Stimulated activated naive CD8-positive, alpha-beta T cell treated with anti-CD3 and anti-CD28 coated beads, Interleukin-15, Interleukin-2, amounts not matched to agents 100 ng/mL and 50 ng/mL, for 24 hours (primary cell): ENCODE data around the gene KLK7.
"Not testable (repeated sequence)": the region's sequence is repeated elsewhere in the genome, so short reads cannot be mapped to it uniquely, and the experiment has no call there.

Experiments used
- H3K27ac Mint-ChIP-seq: one replicate; pipeline ENCODE4 v1.8.0; 2021; ENCODE audit warnings: mild to moderate bottlenecking, mixed read lengths
- H3K27me3 Mint-ChIP-seq: one replicate; pipeline ENCODE4 v1.8.0; 2021; ENCODE audit warnings: mixed read lengths
- H3K36me3 Mint-ChIP-seq: one replicate; pipeline ENCODE4 v1.8.0; 2021; ENCODE audit warnings: low read depth, mixed read lengths
- H3K4me1 Mint-ChIP-seq: one replicate; pipeline ENCODE4 v1.8.0; 2021; ENCODE audit warnings: low read depth, mixed read lengths
- H3K4me3 Mint-ChIP-seq: one replicate; pipeline ENCODE4 v1.8.0; 2021; ENCODE audit warnings: mild to moderate bottlenecking, mixed read lengths
- H3K9me3 Mint-ChIP-seq: one replicate; pipeline ENCODE4 v1.8.0; 2021; ENCODE audit warnings: mixed read lengths

The KLK7 gene

DNA sequence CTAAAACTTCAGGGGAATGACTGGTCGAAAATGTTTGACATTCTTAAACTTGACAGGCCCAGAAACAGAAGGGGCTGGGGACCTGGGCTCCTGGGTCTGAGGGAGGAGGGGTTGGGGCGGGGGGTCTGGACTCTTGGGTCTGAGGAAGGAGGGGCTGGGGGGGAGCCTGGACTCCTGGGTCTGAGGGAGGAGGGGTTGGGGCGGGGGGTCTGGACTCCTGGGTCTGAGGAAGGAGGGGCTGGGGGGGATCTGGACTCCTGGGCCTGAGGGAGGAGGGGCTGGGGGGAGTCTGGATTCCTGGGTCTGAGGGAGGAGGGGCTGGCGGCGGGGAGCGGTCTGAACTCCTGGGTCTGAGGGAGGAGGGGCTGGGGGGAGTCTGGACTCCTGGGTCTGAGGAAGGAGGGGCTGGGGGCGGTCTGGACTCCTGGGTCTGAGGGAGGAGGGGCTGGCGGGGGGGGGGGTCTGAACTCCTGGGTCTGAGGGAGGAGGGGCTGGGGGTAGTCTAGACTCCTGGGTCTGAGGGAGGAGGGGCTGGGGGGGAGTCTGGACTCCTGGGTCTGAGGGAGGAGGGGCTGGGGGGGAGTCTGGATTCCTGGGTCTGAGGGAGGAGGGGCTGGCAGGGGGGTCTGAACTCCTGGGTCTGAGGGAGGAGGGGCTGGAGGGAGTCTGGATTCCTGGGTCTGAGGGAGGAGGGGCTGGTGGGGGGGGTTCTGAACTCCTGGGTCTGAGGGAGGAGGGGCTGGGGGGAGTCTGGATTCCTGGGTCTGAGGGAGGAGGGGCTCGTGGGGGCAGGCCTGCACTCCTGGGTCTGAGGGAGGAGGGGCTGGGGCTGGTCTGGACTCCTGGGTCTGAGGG lies 8.8 kb downstream of the KLK7 start:
- Mint-ChIP-seq H3K9me3 (no peaks in the 10 kb centered on the region), H3K27ac (no peak overlapping the region), H3K4me1 (no peaks in the 10 kb centered on the region), H3K36me3 (no peaks in the 10 kb centered on the region), H3K27me3 (peaks cover 45% of the 10 kb centered on the region), H3K4me3 (no peak overlapping the region)

DNA sequence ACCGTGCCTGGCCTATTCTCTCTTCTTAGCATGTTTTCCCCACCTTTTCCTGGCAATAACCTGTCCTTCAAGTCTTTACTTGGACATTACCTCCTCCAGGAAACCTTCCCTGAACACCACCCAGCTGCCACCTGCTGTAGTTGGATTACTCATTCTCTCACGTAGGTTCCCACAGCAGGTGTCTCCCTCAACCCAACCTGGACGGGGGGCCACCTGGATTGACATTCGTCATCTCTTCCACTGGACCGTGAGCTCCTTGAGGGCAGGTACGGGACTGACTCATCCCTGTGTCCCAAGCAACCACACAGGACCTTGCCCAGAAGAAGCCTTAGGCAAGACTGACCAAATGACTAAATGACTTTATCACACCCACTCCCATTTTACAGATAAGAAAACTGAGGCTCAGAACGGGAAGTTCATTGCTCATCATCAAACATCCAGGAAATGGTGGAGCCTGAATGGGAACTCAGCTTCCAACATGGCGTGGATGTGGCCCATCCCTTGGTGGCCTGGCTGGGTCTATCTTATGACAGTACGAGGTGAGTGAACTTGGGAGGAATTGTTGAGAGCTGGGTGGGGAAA lies 10.8 kb downstream of the KLK7 start:
- Mint-ChIP-seq H3K4me1 (no peaks in the 10 kb centered on the region), H3K9me3 (no peaks in the 10 kb centered on the region), H3K4me3 (no peak overlapping the region), H3K36me3 (no peaks in the 10 kb centered on the region), H3K27me3 (peaks cover 45% of the 10 kb centered on the region), H3K27ac (no peak overlapping the region)

DNA sequence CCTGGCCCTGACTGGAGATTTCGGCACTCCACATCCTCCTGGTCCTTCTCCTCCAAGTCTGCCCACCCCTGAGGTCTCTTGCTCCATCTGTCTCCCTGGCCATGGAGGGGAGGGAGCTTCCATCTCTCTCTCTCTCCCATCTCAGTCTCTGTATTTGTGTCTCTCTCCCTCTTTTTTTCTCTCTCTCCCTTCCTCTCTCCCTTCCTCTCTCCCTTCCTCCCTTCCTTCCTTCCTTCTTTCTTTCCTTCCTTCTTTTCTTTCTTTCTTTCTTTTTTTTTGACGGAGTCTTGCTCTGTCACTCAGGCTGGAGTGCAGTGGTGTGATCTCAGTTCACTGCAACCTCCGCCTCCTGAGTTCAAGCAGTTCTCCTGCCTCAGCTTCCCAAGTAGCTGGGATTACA lies 13.9 kb downstream of the KLK7 start:
- not testable (repeated sequence) for H3K4me3 Mint-ChIP-seq, H3K27ac Mint-ChIP-seq, H3K36me3 Mint-ChIP-seq, H3K4me1 Mint-ChIP-seq, H3K9me3 Mint-ChIP-seq
- peaks cover 37% of the 10 kb centered on the region for H3K27me3 Mint-ChIP-seq

DNA sequence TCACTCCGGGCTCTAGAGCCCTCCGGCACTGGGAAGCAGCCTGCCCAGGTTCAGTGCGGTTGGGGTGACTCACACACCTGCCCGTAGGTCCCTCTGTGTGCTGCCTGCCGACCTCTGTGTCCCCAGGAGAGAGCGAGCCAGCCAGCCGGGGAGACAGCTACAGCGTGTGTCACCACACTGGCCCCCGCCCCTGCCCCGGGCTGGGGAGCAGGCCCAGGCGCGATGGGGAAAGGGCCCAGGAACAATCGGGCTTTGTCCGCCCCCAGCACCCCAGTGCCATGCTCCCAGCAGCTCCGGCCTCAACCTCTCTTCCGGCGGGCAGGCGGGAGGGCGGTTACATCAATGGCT lies 14.3 kb downstream of the KLK7 start, which contains the start of gene KLK6:
TSS of gene KLK6 (minus strand) at position 179 of the 348 bp plus-strand sequence. CDS start 1,487 bp downstream, outside the sequence.
- Mint-ChIP-seq H3K27ac (no peak within 1 kb of the TSS), H3K27me3 (peaks cover 37% of the 10 kb centered on the region), H3K4me3 (no peak within 1 kb of the TSS), H3K4me1 (no peaks in the 10 kb centered on the region), H3K9me3 (no peaks in the 10 kb centered on the region), H3K36me3 (no peaks in the 10 kb centered on the region)

DNA sequence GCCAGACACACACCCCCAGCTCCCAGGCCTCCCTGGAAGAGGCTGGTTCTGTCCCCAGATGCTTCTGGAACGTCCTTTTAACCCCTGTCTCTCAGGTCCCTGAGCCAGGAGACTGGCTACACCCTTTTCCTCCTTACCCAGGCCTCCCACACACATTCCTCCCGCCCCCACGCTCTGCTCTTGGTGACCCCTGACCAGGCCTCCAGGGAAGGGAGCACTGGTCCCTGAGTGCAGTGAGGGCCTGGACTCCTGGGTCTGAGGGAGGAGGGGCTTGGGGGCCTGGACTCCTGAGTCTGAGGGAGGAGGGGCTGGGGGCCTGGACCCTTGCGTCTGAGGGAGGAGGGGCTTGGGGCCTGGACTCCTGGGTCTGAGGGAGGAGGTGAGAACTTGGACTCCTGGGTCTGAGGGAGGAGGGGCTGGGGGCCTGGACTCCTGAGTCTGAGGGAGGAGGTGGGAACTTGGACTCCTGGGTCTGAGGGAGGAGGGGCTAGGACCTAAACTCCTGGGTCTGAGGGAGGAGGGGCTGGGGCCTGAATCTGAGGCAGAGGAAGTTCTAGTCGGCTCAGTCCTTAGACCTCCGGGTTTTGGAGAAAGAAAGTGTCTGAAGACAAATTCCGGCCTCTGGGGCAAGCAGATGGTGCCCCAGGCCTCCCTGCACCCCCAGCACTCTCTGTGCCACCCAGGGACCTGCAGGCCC lies 14.9 kb downstream of the KLK7 start:
- Mint-ChIP-seq H3K4me1 (no peaks in the 10 kb centered on the region), H3K27ac (no peak overlapping the region), H3K27me3 (peaks cover 34% of the 10 kb centered on the region), H3K9me3 (no peaks in the 10 kb centered on the region), H3K4me3 (no peak overlapping the region), H3K36me3 (no peaks in the 10 kb centered on the region)

DNA sequence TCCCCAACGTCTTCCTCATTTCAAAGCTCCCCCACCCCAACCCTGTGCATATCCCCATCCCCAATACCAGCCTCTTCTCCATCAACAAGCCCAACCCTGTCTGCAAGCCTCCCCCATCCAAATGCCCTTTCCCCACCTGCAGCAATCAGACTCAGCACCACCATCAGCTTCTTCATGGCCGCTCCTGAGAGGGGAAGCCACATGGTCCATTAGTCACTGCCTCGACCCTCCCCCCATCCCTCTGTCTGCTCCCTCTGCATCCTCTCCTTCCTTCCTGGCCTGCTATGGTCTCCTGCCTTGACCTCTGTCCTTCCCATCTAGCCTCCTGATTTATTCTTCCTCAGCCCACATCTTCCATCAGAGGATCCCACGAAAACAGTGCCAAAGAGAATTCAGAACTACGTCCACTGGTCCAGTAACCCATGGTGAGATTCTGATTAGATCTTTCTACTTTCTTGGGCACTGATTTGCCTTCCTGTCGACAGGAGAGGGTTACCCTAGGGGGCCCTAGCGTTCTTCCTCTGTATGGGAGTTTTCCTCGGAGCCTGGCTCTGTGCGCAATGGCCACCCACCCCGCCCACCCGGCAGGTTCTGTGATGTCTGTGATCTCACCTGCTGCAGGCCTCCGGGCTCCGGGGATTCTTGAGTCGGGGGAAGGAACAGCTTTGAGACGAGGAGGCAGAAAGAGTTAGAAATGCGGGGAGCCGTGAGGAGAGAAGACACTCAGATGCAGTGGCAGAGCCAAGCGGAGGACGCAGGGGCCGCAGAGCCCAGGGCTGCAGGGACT lies 15.6 kb downstream of the KLK7 start:
- peaks cover 31% of the 10 kb centered on the region for H3K27me3 Mint-ChIP-seq
- H3K36me3 Mint-ChIP-seq: no peaks in the 10 kb centered on the region
- no peaks in the 10 kb centered on the region for H3K9me3 Mint-ChIP-seq
- no peak overlapping the region for H3K27ac Mint-ChIP-seq
- no peaks in the 10 kb centered on the region for H3K4me1 Mint-ChIP-seq
- no peak overlapping the region for H3K4me3 Mint-ChIP-seq

DNA sequence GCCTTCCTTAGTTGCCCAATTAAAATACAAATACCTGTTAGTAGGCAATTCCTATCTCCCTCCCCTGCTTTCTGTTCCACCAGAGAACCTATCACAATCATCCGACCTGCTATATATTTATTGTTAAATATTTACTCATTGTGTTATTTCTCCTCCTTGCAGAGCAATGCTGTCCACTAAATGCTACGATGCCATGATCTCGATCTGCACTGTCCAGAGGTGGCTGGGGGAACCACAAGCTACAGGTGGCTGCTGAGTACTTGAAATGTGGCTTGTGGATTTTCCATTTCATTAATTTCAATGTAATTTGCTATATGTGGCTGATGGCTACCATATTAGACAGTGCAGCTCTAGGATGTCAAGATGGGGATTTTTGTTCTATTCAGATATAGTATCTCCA lies 19.5 kb downstream of the KLK7 start:
- Mint-ChIP-seq H3K4me3 (no peak overlapping the region), H3K27ac (no peak overlapping the region), H3K27me3 (peaks cover 18% of the 10 kb centered on the region), H3K9me3 (peaks cover 18% of the 10 kb centered on the region), H3K4me1 (no peaks in the 10 kb centered on the region), H3K36me3 (no peaks in the 10 kb centered on the region)

DNA sequence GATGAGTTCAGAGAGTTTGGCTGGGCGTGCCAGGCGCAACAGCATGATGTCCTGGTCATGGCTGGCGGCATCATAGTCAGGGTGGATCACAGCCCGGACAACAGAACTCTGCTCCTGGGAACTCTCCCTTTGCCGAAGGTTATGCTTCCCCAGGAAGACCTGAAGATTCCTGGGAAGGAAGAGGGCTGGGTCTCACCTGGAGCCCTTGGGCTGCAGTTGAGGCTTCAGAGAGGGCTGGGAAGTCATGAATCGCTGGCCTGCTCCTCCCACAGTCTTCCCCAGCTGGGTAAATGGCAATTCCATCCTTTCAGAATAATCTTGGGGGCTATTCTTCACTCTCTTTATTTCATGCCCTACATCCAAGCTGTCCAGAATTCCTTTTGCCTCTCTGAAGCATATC lies 20.3 kb downstream of the KLK7 start:
- Mint-ChIP-seq H3K27me3 (peaks cover 25% of the 10 kb centered on the region), H3K36me3 (no peaks in the 10 kb centered on the region), H3K4me1 (no peaks in the 10 kb centered on the region), H3K27ac (no peak overlapping the region), H3K9me3 (peaks cover 19% of the 10 kb centered on the region), H3K4me3 (no peak overlapping the region)

DNA sequence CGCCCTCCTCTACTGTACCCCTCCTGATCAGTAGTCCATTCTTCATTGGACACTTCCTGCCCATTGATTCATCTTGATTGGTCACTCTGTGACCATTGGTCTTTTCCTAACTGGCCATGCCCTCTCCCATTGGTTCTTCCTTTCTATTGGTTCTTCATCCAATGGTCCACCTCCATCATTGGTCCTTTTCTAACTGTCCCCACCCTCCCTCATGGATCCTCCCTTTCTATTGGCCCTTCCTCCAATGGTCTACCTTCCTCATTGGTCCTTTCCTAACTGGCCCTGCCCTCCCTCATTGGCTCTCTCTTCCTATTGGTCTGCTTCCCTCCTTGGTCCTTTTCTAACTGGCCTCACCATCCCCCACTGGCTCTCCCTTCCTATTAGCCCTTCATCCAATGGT lies 21.5 kb downstream of the KLK7 start:
- Mint-ChIP-seq H3K4me1 (no peaks in the 10 kb centered on the region), H3K9me3 (peaks cover 19% of the 10 kb centered on the region), H3K27me3 (peaks cover 25% of the 10 kb centered on the region), H3K27ac (no peak overlapping the region), H3K4me3 (no peak overlapping the region), H3K36me3 (no peaks in the 10 kb centered on the region)

DNA sequence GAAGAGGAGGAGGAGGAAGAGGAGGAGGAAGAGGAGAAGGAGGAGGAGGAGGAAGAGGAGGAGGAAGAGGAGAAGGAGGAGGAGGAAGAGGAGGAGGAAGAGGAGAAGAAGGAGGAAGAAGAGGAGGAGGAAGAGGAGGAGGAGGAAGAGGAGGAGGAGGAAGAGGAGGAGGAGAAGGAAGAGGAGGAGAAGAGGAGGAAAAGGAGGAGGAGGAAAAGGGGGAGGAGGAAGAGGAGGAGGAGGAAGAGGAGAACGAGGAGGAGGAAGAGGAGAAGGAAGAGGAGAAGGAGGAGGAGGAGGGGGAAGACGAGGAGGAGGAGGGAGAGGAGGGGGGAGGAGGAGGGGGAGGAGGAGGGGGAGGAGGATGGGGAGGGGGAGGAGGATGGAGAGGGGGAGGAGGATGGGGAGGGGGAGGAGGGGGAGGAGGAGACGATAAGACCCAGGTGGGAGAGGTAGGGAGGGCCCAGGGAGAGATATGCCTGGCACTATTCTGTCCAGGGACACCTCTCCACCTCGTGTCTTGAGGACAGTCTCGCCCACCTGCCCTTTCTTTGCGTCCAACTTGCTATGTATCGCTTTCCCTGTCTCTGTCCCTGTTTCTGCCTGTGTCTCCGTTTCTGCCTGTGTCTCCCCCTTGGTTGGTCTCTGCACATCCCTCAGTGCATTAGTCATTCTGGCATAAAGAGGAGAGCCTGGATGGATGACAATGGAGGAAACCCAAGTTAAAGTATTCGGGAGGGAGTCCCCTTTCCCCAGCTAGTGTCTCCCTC lies 23.8 kb downstream of the KLK7 start:
- Mint-ChIP-seq H3K9me3 (peaks cover 19% of the 10 kb centered on the region), H3K4me3 (no peak overlapping the region), H3K27me3 (peaks cover 23% of the 10 kb centered on the region), H3K27ac (no peak overlapping the region), H3K36me3 (no peaks in the 10 kb centered on the region), H3K4me1 (no peaks in the 10 kb centered on the region)

DNA sequence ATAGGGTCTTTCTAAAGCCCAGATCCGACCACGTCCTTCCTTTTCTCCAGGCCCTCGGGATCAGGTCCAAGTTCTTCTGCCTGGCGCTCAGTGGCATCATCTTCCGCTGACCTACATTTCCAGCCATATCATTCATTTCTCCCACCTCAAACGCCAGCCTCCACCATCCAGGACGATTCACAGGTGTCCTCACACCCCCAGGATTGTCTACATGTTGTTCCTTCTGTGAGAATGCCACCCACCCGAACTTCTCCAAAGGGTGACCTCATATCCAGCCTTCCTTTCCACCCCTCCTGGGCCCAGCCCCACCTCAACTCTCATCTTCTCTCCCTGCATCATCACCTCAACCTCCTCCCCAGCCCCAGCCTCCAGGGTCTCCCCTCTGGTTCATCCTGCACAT lies 26.1 kb downstream of the KLK7 start:
- Mint-ChIP-seq H3K4me1 (no peaks in the 10 kb centered on the region), H3K27ac (no peak overlapping the region), H3K36me3 (no peaks in the 10 kb centered on the region), H3K4me3 (no peak overlapping the region), H3K9me3 (peaks cover 15% of the 10 kb centered on the region), H3K27me3 (peaks cover 30% of the 10 kb centered on the region)

DNA sequence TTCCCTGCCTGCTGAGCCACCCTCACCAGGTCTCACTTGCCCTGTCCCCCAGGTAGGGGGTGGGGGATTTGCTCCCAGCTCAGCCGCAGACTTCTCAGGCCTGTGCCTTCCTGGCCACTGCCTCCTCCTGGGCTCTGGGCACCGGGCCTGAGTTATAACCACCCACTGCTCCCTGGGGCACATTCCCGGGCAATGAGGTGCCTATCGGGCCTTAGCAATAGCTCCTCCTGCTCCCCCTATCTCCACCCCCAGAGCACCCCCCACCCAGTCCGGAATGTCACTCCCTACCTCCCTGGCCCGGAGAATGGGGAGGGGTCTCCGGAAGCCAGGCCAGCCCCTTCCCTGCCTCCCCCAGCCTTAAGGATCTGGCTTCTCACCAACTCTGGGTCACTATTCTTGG lies 30.8 kb downstream of the KLK7 start, which contains the start of gene KLK5:
TSS of gene KLK5 (minus strand) at position 129 of the 400 bp plus-strand sequence. CDS start 381 bp downstream, outside the sequence.
- no peak within 1 kb of the TSS for H3K4me3 Mint-ChIP-seq

DNA sequence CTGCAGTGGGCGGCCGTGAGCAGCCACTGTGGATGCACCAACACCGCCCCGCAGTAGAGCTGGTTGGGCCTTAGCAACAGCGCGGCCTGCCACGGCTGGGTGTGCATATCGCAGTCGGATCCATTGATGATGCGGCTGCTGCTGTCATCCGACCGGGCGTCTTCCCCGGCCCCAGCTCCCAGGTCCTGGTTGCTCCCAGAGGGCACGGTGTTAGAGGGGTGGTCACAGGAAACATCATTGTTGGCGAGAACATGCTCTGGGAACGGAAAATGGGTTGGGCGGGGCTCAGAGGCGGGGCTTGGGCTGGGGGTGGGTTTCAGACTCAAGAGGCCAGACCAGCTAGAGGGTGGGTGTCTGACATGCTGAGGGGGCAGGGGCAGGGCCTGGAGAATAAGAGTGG lies 33.9 kb downstream of the KLK7 start:
- Mint-ChIP-seq H3K4me3 (no peak overlapping the region), H3K4me1 (no peaks in the 10 kb centered on the region), H3K36me3 (no peaks in the 10 kb centered on the region), H3K9me3 (no peaks in the 10 kb centered on the region), H3K27me3 (peaks cover 24% of the 10 kb centered on the region), H3K27ac (no peak overlapping the region)

More for the DNA sequence above, 30.8 kb downstream of the KLK7 start, which contains the start of gene KLK5:
- peaks cover 24% of the 10 kb centered on the region for H3K27me3 Mint-ChIP-seq
- no peaks in the 10 kb centered on the region for H3K36me3 Mint-ChIP-seq
- H3K4me1 Mint-ChIP-seq: no peaks in the 10 kb centered on the region
- H3K27ac Mint-ChIP-seq: no peak within 1 kb of the TSS
- H3K9me3 Mint-ChIP-seq: no peaks in the 10 kb centered on the region

DNA sequence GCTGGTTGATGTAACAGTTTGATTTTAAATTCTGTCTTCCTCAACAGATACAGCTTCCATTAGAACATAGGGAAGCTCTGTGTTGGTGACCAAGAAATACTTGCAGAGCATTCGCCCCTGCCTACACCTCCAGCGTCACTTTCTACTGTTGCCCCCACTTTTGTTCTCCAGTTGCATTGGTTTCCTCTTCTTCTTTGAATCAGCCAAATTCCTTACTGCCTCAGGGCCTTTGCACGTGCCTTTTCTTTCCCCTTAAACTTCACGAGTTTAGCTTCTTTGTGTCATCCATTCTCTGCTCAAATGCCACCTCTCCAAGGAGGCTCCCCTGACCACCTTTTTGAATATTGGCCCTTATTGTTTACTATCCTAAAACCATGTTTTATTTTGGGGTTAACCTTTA lies 36.6 kb downstream of the KLK7 start:
- H3K4me3 Mint-ChIP-seq: no peak overlapping the region
- H3K9me3 Mint-ChIP-seq: peaks cover 2% of the 10 kb centered on the region
- H3K36me3 Mint-ChIP-seq: no peaks in the 10 kb centered on the region
- H3K27me3 Mint-ChIP-seq: peaks cover 23% of the 10 kb centered on the region
- no peak overlapping the region for H3K27ac Mint-ChIP-seq
- no peaks in the 10 kb centered on the region for H3K4me1 Mint-ChIP-seq
